Measurements from ENCODE around the gene INS.

Gene INS

GRCh38 chr11:2139123-2139521 lies 21.9 kb downstream of the INS start, which contains the start of gene IGF2:
IGF2 (minus strand) TSS chr11:2139389; CDS start chr11:2135523, 3,866 bp downstream.
- DNase-seq (ENCODE audit: low read depth in 1 of 2, low spot score in 1 of 2), result no peak
- H3K4me3 ChIP-seq (replicated peaks; ENCODE audit: insufficient read depth, low read length), result no peak within 1 kb of the TSS

GRCh38 chr11:2138431-2139122 lies 22.4 kb downstream of the INS start:
- no peak for TF ChIP-seq GABPA (IDR thresholded peaks at IDR 0.05; ENCODE audit: low read depth)
- TF ChIP-seq REST (IDR thresholded peaks at IDR 0.05; ENCODE audit: insufficient replicate concordance, low read depth), result no peak
- no peak for TF ChIP-seq SPI1 (IDR thresholded peaks at IDR 0.05; ENCODE audit: borderline replicate concordance, low read depth)
- no peak for TF ChIP-seq POLR2AphosphoS5 (IDR thresholded peaks at IDR 0.05; ENCODE audit: low read depth)
- no peak for TF ChIP-seq CTCF (IDR thresholded peaks at IDR 0.05; ENCODE audit: insufficient read depth, low read length)
- H3K4me3 ChIP-seq (replicated peaks; ENCODE audit: insufficient read depth, low read length), result no peak overlapping the region
- no peak for DNase-seq (ENCODE audit: low read depth in 1 of 2, low spot score in 1 of 2)
- H3K27ac ChIP-seq (replicated peaks), result no peak overlapping the region
- H3K27me3 ChIP-seq (ENCODE audit: insufficient read depth, poor library complexity, severe bottlenecking), result peaks cover 70% of the 10 kb centered on the region

More at GRCh38 chr11:2139123-2139521, 21.9 kb downstream of the INS start, which contains the start of gene IGF2:
- Histone ChIP-seq H3K27me3 (ENCODE audit: insufficient read depth, poor library complexity, severe bottlenecking) (peaks cover 68% of the 10 kb centered on the region), H3K27ac (replicated peaks) (no peak within 1 kb of the TSS)
- TF ChIP-seq SPI1 (IDR thresholded peaks at IDR 0.05; ENCODE audit: borderline replicate concordance, low read depth) (no peak), CTCF (IDR thresholded peaks at IDR 0.05; ENCODE audit: insufficient read depth, low read length) (no peak), GABPA (IDR thresholded peaks at IDR 0.05; ENCODE audit: low read depth) (no peak), REST (IDR thresholded peaks at IDR 0.05; ENCODE audit: insufficient replicate concordance, low read depth) (no peak), POLR2AphosphoS5 (IDR thresholded peaks at IDR 0.05; ENCODE audit: low read depth) (no peak)

- H3K27me3 ChIP-seq (ENCODE audit: insufficient read depth, poor library complexity, severe bottlenecking), result peaks cover 73% of the 10 kb centered on the region
- TF ChIP-seq REST (IDR thresholded peaks at IDR 0.05; ENCODE audit: insufficient replicate concordance, low read depth) (no peak), SPI1 (IDR thresholded peaks at IDR 0.05; ENCODE audit: borderline replicate concordance, low read depth) (no peak), POLR2AphosphoS5 (IDR thresholded peaks at IDR 0.05; ENCODE audit: low read depth) (no peak), CTCF (IDR thresholded peaks at IDR 0.05; ENCODE audit: insufficient read depth, low read length) (no peak), GABPA (IDR thresholded peaks at IDR 0.05; ENCODE audit: low read depth) (no peak)
- H3K27ac ChIP-seq (replicated peaks), result no peak overlapping the region
- no peak for DNase-seq (ENCODE audit: low read depth in 1 of 2, low spot score in 1 of 2)
- no peak overlapping the region for H3K4me3 ChIP-seq (replicated peaks; ENCODE audit: insufficient read depth, low read length)
These were observed 23.0 kb downstream of the INS start for GRCh38 chr11:2138068-2138430.
